Naive B cell (primary cell): ENCODE data around the gene SMIM21. TPM values are rescaled to one million over a fixed set of nuclear protein-coding genes. Genes with fewer than 3 reads are reported as not detected.

ENCODE experiments used
- ATAC-seq, 2 donors: fragments of 150-1000 bp; cut with Tn5 transposase; 2 replicates each; pipeline ENCODE4 v1.10.0; 2021; ENCODE audit warnings: low read depth in 2 of 2, mild to moderate bottlenecking in 2 of 2, moderate library complexity in 2 of 2
- DNase-seq: peaks from one replicate; pipeline ENCODE4 v3.0.0; 2022
- H3K27ac Mint-ChIP-seq, 6 donors: one replicate each; pipeline ENCODE4 v1.8.0; 2020 to 2022; ENCODE audit warnings: mild to moderate bottlenecking in 6 of 6, mixed read lengths in 6 of 6, moderate library complexity in 5 of 6, inconsistent platforms in 2 of 6
- H3K27me3 Mint-ChIP-seq, 3 donors: one replicate each; pipeline ENCODE4 v1.8.0; 2021 to 2022; ENCODE audit warnings: mixed read lengths in 3 of 3, mild to moderate bottlenecking in 1 of 3
- H3K36me3 Mint-ChIP-seq, 2 donors: one replicate each; pipeline ENCODE4 v1.8.0; 2020 to 2022; ENCODE audit warnings: mixed read lengths in 2 of 2, inconsistent platforms in 1 of 2, mild to moderate bottlenecking in 1 of 2
- H3K4me1 Mint-ChIP-seq, 3 donors: one replicate each; pipeline ENCODE4 v1.8.0; 2020 to 2022; ENCODE audit warnings: mixed read lengths in 3 of 3, inconsistent platforms in 1 of 3, mild to moderate bottlenecking in 1 of 3, moderate library complexity in 1 of 3
- H3K4me3 Mint-ChIP-seq, 8 donors: one replicate each; pipeline ENCODE4 v1.8.0; 2020 to 2022; ENCODE audit warnings: mild to moderate bottlenecking in 8 of 8, mixed read lengths in 8 of 8, moderate library complexity in 8 of 8, inconsistent platforms in 2 of 8
- H3K9me3 Mint-ChIP-seq, 7 donors: one replicate each; pipeline ENCODE4 v1.8.0; 2020 to 2022; ENCODE audit warnings: mixed read lengths in 7 of 7, mild to moderate bottlenecking in 5 of 7, inconsistent platforms in 2 of 7, moderate library complexity in 1 of 7
- polyA plus RNA-seq, 6 donors: library from polyadenylated mRNA; unstranded; fragments of 300-500 nt; fragmentation: Illumina TruSeq; gene quantifications; one replicate each; pipeline ENCODE4 v1.2.3, GENCODE V29; 2021; ENCODE audit warnings: low read depth in 6 of 6

The SMIM21 gene
- polyA plus RNA-seq, 6 donors from 2014 or later: not detected

DNA sequence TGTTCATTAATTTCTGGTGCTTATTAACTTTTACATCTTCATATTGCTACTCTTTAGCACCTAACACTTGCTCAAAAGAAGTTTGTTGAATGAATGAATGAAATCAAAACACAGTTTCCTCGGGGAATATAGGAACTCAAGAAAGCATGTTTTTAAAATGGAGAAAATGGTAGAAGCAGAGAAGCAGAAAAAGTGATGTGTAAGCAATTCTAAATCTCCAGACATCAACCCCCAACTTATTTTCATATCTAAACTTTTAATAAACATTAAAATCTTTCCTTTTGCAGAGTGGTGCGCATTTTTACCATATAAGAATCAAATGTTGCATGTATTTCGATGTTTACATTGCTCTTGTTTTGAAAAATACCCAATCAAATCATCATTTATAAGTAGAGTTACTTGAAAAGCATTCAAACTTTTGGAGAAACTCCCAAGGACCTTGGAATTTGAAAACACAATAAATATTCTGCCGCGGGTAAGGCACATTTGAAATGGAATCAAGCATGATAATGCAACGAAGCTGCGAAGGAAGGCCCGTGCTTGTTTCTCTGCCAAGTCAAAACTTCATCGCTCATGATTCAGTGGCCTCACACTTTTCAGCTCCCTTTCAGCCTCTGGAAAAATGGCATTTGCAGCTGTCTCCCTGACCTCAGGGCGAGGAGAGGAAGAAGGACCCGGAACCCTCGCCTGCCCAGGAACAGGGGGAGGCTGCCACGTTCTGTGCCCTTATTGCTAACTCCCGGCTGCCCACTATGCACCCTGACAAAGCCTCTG is 26.7 kb upstream of the SMIM21 start:
- no peak overlapping the region for H3K27ac Mint-ChIP-seq
- DNase-seq: no peak
- no peak overlapping the region for H3K4me3 Mint-ChIP-seq
- peaks cover 50 to 63% (median 55%) of the 10 kb centered on the region in 3 donors for H3K27me3 Mint-ChIP-seq
- peaks cover 5 to 27% (median 14%) of the 10 kb centered on the region in 7 donors for H3K9me3 Mint-ChIP-seq
- ATAC-seq: no peak
- H3K4me1 Mint-ChIP-seq: peaks cover 0 to 10% (median 0%) of the 10 kb centered on the region in 3 donors
- H3K36me3 Mint-ChIP-seq: peaks cover 10 to 15% of the 10 kb centered on the region in 2 donors

DNA sequence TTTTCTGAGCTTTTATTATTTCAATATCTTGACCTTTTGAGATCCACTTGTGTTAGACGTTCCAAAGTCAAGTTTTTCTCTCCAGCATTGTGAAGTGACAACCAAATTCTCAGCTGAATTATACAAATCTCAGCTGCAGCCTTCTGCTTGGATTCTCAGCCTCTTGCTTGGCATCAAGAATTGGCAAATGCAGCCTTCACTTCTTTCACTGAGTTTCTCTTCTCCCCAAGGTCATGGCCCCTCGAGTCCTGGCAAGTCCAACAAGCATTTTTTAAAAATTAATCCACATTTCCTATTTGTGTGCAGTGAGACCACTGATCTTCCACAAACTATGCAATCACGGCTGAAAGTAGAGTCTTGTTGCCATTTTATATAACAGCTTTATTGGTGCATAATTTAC is 23.4 kb upstream of the SMIM21 start:
- Mint-ChIP-seq H3K9me3 (peaks cover 0 to 26% (median 5%) of the 10 kb centered on the region in 7 donors), H3K4me1 (peaks cover 0 to 2% (median 0%) of the 10 kb centered on the region in 3 donors), H3K4me3 (no peak overlapping the region), H3K27ac (no peak overlapping the region), H3K27me3 (peaks cover 28 to 38% (median 29%) of the 10 kb centered on the region in 3 donors), H3K36me3 (peaks cover 0 to 15% of the 10 kb centered on the region in 2 donors)
- ATAC-seq (no peak), DNase-seq (no peak)

DNA sequence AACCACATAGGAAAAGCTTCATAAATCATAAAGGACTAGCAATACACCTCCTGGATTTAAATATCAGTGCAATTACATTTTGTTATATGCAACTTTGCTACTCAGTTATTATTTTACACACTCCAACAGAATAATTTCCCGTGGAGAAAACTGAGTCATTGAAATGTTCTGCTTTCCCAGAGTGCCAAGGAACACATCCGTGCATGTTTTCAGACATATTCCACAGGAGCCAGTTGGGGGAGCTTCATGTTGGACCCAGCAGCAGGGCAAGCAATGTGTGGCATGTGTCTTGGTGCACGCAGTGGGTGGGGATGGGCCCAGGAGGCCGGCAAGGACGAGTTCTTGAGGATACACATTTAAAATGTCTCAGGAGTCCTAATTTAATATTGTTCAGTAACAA is 14.4 kb upstream of the SMIM21 start:
- no peak for ATAC-seq
- no peaks in the 10 kb centered on the region for H3K36me3 Mint-ChIP-seq
- H3K4me3 Mint-ChIP-seq: no peak overlapping the region
- H3K9me3 Mint-ChIP-seq: no peaks in the 10 kb centered on the region
- DNase-seq: no peak
- no peaks in the 10 kb centered on the region for H3K4me1 Mint-ChIP-seq
- no peak overlapping the region for H3K27ac Mint-ChIP-seq
- peaks cover 5 to 13% (median 12%) of the 10 kb centered on the region in 3 donors for H3K27me3 Mint-ChIP-seq

DNA sequence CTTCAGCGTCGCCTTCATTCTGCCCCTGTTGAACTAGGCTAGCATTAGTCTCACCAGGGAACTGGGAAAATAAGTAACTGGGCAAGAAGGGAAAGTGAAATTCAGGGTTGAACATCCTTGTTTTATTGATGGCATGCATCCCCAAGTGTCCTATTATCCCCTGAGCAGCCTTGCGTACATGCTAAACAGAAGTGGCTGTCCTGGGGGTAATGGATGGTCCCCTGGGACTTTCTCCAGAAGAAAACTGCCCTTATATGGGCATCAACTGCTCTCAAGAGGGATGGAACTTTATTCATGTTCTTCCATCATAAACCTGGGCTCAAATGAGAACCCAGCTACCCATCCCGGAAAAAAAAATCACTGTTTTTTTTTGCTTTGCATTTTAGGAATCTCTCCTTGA is 11.8 kb upstream of the SMIM21 start:
- ATAC-seq: no peak
- H3K9me3 Mint-ChIP-seq: no peaks in the 10 kb centered on the region
- H3K27ac Mint-ChIP-seq: no peak overlapping the region
- no peaks in the 10 kb centered on the region for H3K36me3 Mint-ChIP-seq
- peaks cover 7 to 21% (median 9%) of the 10 kb centered on the region in 3 donors for H3K27me3 Mint-ChIP-seq
- H3K4me1 Mint-ChIP-seq: no peaks in the 10 kb centered on the region
- H3K4me3 Mint-ChIP-seq: no peak overlapping the region
- DNase-seq: no peak

DNA sequence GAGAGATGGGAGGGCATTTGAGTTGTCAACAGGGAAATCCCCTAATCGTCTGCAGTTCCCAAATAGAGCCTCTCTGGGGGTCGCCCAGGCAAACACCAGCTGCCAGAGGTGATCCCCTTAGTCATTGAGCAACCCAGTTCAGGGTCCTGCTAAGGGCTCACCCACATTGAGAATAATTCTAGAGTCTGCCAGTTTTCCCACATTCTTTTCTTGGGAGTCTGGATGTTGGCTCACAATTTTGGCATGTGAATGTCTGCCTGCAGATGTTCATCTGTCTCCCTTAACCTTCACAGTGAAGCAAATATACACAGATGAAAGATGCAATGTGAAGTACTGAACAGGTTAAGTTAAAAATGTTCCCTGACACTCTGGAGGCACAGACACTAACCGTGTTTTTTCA is 11.4 kb upstream of the SMIM21 start:
- Mint-ChIP-seq H3K4me1 (no peaks in the 10 kb centered on the region), H3K27me3 (peaks cover 3 to 17% (median 9%) of the 10 kb centered on the region in 3 donors), H3K4me3 (no peak overlapping the region), H3K36me3 (no peaks in the 10 kb centered on the region), H3K9me3 (no peaks in the 10 kb centered on the region), H3K27ac (no peak overlapping the region)
- ATAC-seq (no peak), DNase-seq (no peak)

DNA sequence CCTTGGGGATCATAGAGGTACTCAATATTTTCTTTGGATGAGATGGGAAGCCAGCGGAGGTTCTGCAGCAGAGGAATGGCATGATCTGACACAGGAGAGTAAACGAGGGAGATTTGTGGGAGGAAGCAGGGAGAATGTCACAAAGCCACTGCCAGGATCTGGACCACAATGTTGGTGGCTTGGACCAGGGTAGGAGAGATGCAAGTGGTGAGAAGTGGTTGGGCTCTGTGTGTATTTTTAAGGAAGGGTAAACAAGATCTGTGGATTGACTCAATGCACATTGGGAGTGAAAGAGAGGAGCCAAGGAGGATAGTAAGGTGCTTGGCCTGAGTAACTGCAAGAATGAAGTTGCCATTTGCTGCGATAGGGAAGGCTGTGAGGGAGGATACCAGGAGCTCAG is 10.5 kb upstream of the SMIM21 start:
- no peak overlapping the region for H3K4me3 Mint-ChIP-seq
- H3K9me3 Mint-ChIP-seq: no peaks in the 10 kb centered on the region
- no peaks in the 10 kb centered on the region for H3K4me1 Mint-ChIP-seq
- H3K27ac Mint-ChIP-seq: no peak overlapping the region
- DNase-seq (no peak), ATAC-seq (no peak)
- H3K27me3 Mint-ChIP-seq: peaks cover 0 to 17% (median 9%) of the 10 kb centered on the region in 3 donors
- no peaks in the 10 kb centered on the region for H3K36me3 Mint-ChIP-seq

DNA sequence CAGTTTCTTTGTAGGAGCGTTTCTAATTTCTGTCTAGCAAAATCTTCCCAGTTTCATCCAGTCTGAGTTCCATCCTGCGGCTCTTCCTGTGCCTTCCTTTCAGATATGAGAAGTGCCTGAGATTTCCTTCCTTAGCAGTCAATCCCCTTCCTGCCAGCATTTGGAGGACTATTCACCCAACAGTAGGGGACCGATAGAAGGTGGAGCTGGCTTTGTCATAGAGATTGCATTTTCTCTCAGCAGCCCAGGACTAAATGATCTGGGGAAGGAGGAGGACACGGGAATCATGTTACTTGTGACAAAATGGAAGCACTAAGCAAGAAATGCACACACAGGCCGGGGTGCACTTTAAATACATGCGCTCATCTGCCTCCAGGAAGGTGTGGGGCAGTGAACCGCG is 5.6 kb upstream of the SMIM21 start:
- Mint-ChIP-seq H3K4me1 (no peaks in the 10 kb centered on the region), H3K4me3 (no peak overlapping the region), H3K27me3 (peaks cover 4 to 26% (median 5%) of the 10 kb centered on the region in 3 donors), H3K27ac (no peak overlapping the region), H3K36me3 (no peaks in the 10 kb centered on the region), H3K9me3 (no peaks in the 10 kb centered on the region)
- ATAC-seq: no peak
- DNase-seq: no peak

DNA sequence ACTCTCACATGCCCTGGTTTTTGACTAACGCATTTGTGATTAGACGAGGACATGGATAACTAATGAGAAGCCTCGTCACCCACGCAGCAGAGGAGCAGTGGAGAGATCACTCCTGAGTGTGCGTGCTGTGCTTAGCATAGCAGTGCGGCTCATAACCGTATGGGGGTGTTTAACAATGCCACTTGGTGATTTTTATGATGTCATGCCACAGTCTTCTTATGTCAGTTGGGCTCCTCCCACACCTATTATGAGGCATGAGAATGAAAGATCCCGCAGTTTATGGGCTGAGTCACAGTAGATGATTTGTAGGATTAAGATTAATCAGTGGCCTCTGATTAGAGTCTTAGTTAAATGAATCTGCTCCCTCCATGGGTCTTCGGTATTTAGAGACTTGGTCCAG is 2.5 kb upstream of the SMIM21 start:
- Mint-ChIP-seq H3K27me3 (peaks cover 4 to 20% (median 5%) of the 10 kb centered on the region in 3 donors), H3K9me3 (no peaks in the 10 kb centered on the region), H3K36me3 (no peaks in the 10 kb centered on the region), H3K27ac (no peak overlapping the region), H3K4me3 (no peak overlapping the region), H3K4me1 (no peaks in the 10 kb centered on the region)
- no peak for DNase-seq
- no peak for ATAC-seq

DNA sequence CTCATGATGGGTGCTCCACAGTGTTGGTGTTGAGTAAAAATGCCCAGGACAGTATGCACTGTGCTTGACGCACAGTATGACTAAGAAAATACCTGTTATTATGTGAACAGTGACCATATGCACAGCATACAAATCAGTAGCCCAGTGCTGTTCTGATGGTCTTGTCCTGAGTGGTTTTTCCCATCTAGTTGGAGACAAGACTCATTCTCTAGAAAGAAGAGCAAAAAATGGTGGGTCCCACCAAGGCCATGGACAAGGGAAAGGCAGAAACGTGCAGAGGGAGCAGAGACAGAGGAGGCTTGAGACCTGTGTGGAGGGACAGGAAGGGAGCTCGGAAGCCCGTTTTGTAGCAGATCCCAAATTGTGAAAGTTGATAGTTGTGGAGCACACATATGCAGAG is 987 bp upstream of the SMIM21 start:
- Mint-ChIP-seq H3K36me3 (no peaks in the 10 kb centered on the region), H3K4me1 (no peaks in the 10 kb centered on the region), H3K27me3 (peaks cover 0 to 18% (median 5%) of the 10 kb centered on the region in 3 donors), H3K9me3 (peaks cover 0 to 4% (median 0%) of the 10 kb centered on the region in 7 donors), H3K4me3 (no peak overlapping the region), H3K27ac (no peak overlapping the region)
- no peak for ATAC-seq
- no peak for DNase-seq

DNA sequence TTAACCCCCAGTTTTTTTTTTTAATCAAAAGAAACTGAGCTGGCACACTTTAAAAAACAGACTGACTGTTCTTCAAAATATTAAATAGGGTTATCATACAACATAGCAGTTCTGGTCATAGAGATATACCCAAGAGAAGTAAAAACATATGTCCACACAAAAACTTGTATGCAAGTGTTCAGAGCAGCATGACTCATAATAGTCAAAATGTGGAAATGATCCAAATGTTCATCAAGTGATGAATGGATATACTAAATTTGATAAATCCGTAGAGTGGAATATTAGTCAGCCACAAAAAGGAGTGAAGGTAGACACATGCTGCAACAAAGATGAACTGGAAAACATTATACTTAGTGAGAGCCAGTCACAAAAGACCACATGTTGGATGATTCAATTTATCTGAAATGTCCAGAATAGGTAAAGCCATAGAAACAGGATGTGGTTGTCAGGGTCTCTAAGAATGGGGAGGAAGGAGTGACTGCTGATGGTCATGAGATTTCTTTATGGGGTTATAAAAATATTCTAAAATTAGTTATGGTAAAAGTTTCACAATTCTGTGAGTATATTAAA is 5.1 kb downstream of the SMIM21 start:
- Mint-ChIP-seq H3K4me3 (no peak overlapping the region), H3K27me3 (peaks cover 0 to 9% (median 0%) of the 10 kb centered on the region in 3 donors), H3K27ac (no peak overlapping the region), H3K36me3 (no peaks in the 10 kb centered on the region), H3K4me1 (no peaks in the 10 kb centered on the region), H3K9me3 (peaks cover 0 to 19% (median 5%) of the 10 kb centered on the region in 7 donors)
- no peak for ATAC-seq
- DNase-seq: no peak

DNA sequence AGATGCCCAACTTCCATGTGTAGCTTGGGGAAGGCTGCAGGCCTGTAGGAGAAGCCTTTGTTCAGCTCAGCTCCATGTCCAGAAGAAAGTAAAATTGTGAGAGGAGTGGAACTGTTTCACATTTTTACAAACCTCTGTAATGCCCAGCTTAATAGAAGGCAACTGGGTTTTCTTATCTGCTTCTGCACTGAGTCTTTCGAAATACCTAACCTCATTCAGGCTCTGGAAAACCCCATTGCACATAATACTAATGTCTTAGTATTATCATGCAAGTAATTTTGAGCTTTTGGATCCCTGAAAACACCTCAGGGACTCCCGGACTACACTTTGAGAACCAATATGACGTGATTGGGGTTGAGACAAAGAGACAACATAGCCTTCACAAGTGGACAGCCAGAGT is 5.8 kb downstream of the SMIM21 start:
- Mint-ChIP-seq H3K4me1 (no peaks in the 10 kb centered on the region), H3K36me3 (no peaks in the 10 kb centered on the region), H3K27ac (no peak overlapping the region), H3K9me3 (peaks cover 0 to 19% (median 5%) of the 10 kb centered on the region in 7 donors), H3K27me3 (peaks cover 0 to 9% (median 0%) of the 10 kb centered on the region in 3 donors), H3K4me3 (no peak overlapping the region)
- ATAC-seq: no peak
- DNase-seq: no peak

DNA sequence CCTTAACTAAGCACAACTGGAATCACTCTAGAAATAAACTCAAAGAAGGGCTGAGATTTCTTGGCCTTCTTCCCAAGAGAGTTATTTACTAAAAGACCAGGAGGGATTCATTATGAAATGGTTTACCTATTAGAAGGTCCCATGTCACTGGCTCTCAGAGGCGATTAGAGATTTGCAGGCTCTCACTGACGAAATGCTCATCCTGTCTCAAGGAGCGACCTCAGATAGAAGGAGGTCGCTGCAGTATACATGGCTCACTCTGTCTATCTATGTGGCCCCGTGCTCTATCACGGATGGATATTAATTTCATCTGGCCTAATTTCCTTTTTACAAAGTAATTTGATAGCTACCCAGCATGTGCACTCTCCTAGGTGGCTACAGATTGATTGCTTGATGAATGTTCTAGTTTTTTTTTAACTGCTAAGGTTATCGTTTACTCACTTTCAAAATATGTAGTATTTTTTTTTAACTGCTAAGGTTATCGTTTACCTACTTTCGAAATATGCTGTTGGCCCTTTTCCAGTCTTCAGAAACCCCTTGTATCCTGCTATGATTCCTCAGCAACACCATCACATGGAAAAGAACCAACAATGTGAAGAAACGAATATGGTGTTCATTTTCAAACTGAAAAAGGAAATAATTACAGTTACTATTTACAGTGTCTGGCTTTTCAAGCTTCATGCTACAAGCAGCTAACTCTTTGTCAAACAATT is 9.1 kb downstream of the SMIM21 start:
- Mint-ChIP-seq H3K36me3 (no peaks in the 10 kb centered on the region), H3K9me3 (peaks cover 0 to 15% (median 5%) of the 10 kb centered on the region in 7 donors), H3K4me3 (no peak overlapping the region), H3K27me3 (peaks cover 0 to 12% (median 0%) of the 10 kb centered on the region in 3 donors), H3K4me1 (no peaks in the 10 kb centered on the region), H3K27ac (no peak overlapping the region)
- ATAC-seq (no peak), DNase-seq (no peak)

DNA sequence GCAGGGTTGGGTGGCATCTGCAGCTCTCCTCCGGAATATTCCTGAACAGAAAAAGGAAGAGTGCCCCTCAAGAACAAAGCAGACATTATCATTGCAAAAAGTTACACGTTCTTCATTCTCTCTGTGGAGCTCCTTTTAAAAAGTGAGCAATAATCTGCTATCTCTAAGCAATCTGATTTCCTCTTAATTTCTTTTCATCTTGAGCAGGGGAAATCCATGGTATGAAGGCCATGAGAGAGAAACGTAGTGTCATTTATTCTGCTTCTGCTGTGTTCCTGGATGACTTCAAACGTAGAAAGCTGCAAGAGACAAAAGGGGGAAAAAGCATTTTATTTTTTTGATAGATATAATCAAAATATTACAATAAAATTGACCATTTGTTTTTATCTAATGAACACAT is 16.9 kb downstream of the SMIM21 start:
- Mint-ChIP-seq H3K4me1 (no peaks in the 10 kb centered on the region), H3K36me3 (no peaks in the 10 kb centered on the region), H3K27me3 (peaks cover 0 to 15% (median 5%) of the 10 kb centered on the region in 3 donors), H3K27ac (no peak overlapping the region), H3K4me3 (no peak overlapping the region), H3K9me3 (peaks cover 0 to 2% (median 0%) of the 10 kb centered on the region in 7 donors)
- DNase-seq (no peak), ATAC-seq (no peak)

DNA sequence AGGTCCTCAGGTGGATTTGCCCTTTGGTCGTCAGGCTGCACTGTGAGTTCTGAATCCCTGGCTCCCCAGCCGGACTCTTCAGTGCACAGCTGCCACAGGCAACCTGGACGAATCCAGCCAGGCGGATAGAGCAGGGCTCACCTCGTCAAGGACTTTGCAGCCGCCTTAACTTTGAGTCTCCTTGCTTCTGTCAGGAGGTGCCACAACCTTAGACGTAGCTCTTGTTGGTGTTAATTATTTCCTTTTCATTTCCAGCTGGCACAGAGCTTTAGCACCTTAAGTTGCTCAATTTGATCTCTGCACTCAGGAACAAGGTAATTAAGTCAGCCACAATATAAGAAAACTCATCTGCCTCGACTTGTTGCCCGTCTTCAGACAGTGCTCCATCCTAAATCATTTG is 17.7 kb downstream of the SMIM21 start:
- no peak overlapping the region for H3K4me3 Mint-ChIP-seq

More for the DNA sequence above, 17.7 kb downstream of the SMIM21 start:
- Mint-ChIP-seq H3K27me3 (peaks cover 2 to 15% (median 5%) of the 10 kb centered on the region in 3 donors), H3K9me3 (peaks cover 0 to 2% (median 0%) of the 10 kb centered on the region in 7 donors), H3K4me1 (no peaks in the 10 kb centered on the region), H3K27ac (no peak overlapping the region), H3K36me3 (no peaks in the 10 kb centered on the region)
- no peak for ATAC-seq
- no peak for DNase-seq
